HepG2 (cell line): ENCODE results near the gene MAEA. TPM values are rescaled to one million over a fixed set of nuclear protein-coding genes. Genes with fewer than 3 reads are reported as not detected.

Experiments used
- CCDC6 ChIP-seq: sonication (generic); formaldehyde crosslinking; IDR thresholded peaks from 2 replicates; pipeline ENCODE4 v1.8.1; 2022; ENCODE audit warnings: mild to moderate bottlenecking, missing genetic modification reagents, moderate library complexity
- CTCF ChIP-seq: sonication (generic); formaldehyde crosslinking; IDR thresholded peaks from 2 replicates; pipeline ENCODE4 v1.5.0; 2020; ENCODE audit warnings: mild to moderate bottlenecking, missing genetic modification reagents, moderate library complexity
- FLYWCH1 ChIP-seq: sonication (generic); formaldehyde crosslinking; IDR thresholded peaks from 2 replicates; pipeline ENCODE4 v1.8.1; 2023; ENCODE audit warnings: mild to moderate bottlenecking, missing genetic modification reagents
- KLF6 ChIP-seq: IDR thresholded peaks from 2 replicates; pipeline ENCODE4 v1.8.0; 2016; ENCODE audit warnings: missing biosample characterization, missing genetic modification reagents
- MXD3 ChIP-seq: IDR thresholded peaks from 2 replicates; pipeline ENCODE4 v1.6.1; 2016; ENCODE audit warnings: mild to moderate bottlenecking, missing biosample characterization, missing genetic modification reagents
- PLSCR1 ChIP-seq: sonication (generic); formaldehyde crosslinking; IDR thresholded peaks from 2 replicates; pipeline ENCODE4 v1.5.0; 2020; ENCODE audit warnings: missing genetic modification reagents, mild to moderate bottlenecking, borderline replicate concordance
- SP5 ChIP-seq: IDR thresholded peaks from 2 replicates; pipeline ENCODE4 v1.6.1; 2016; ENCODE audit warnings: low read depth, borderline replicate concordance
- THAP9 ChIP-seq: sonication (generic); formaldehyde crosslinking; IDR thresholded peaks from 2 replicates; pipeline ENCODE4; 2020; ENCODE audit warnings: missing genetic modification reagents, mild to moderate bottlenecking, borderline replicate concordance
- XBP1 ChIP-seq: sonication (generic); formaldehyde crosslinking; IDR thresholded peaks from 2 replicates; pipeline ENCODE4 v1.5.0; 2020; ENCODE audit warnings: missing genetic modification reagents
- ZFP36 ChIP-seq: fragments of 150-350 bp; IDR thresholded peaks from 2 replicates; pipeline ENCODE4 v1.6.1; 2018; ENCODE audit warnings: borderline replicate concordance, low read length, low read depth; ENCODE audit not compliant: partially characterized antibody
- ZNF513 ChIP-seq: sonication (generic); formaldehyde crosslinking; conservative IDR thresholded peaks from 2 replicates; pipeline ENCODE4 v1.5.0; 2020; ENCODE audit warnings: missing genetic modification reagents
- ZNF556 ChIP-seq: sonication (generic); formaldehyde crosslinking; IDR thresholded peaks from 2 replicates; pipeline ENCODE4 v1.4.0; 2020; ENCODE audit warnings: mild to moderate bottlenecking, missing genetic modification reagents, borderline replicate concordance
- ZNF724P ChIP-seq: sonication (generic); formaldehyde crosslinking; IDR thresholded peaks from 2 replicates; pipeline ENCODE4 v1.8.0; 2022; ENCODE audit warnings: missing genetic modification reagents, borderline replicate concordance
- ZNF776 ChIP-seq: sonication (generic); formaldehyde crosslinking; IDR thresholded peaks from 2 replicates; pipeline ENCODE4 v1.4.0; 2020; ENCODE audit warnings: mild to moderate bottlenecking, missing genetic modification reagents
- ZSCAN5A ChIP-seq: sonication (generic); formaldehyde crosslinking; IDR thresholded peaks from 2 replicates; pipeline ENCODE4 v1.8.0; 2022; ENCODE audit warnings: mild to moderate bottlenecking, missing genetic modification reagents, borderline replicate concordance
- ZXDC ChIP-seq: sonication (generic); formaldehyde crosslinking; IDR thresholded peaks from 2 replicates; pipeline ENCODE4 v1.5.0; 2020; ENCODE audit warnings: mild to moderate bottlenecking, missing genetic modification reagents
- polyA plus RNA-seq, 8 experiments: library from polyadenylated mRNA; depleted of rRNA in 3 of 8; stranded (reverse) in 7 of 8; unstranded in 1 of 8; fragments of >200 nt; fragmentation: Illumina TruSeq in 4 of 8; extraction: Trizol in 4 of 8; gene quantifications; 2 replicates each; pipeline versions ENCODE4 v1.2.1 to v1.2.3, GENCODE V29; 2011 to 2016; ENCODE audit warnings: low read depth in 4 of 8, missing spikeins in 1 of 8, mixed read lengths in 1 of 8; ENCODE audit not compliant: insufficient read depth in 1 of 8
- total RNA-seq, 5 experiments: library from RNA; depleted of rRNA; stranded (reverse); fragments of >200 nt; fragmentation: Illumina TruSeq; extraction: Trizol; gene quantifications; 2 replicates each; pipeline ENCODE4 v1.2.3, GENCODE V29; 2016; ENCODE audit warnings: low read depth in 1 of 5

Gene MAEA
- total and polyA plus RNA-seq, 2 of the 13 experiments (the other 11 are each of a cell fraction or from before 2014, with no cell fraction given) = 52.0 to 57.1 TPM

- TF ChIP-seq THAP9 (CRISPR knock-in tag) (no peak), FLYWCH1 (CRISPR knock-in tag) (0 out of 2 replicates have a peak, but pooled peaks have one; percentile 68), MXD3 (peak; percentile 34), PLSCR1 (no peak), SP5 (peak; percentile 21; the same call in 1 of the 2 replicates), ZFP36 (no peak), ZNF513 (CRISPR knock-in tag) (no peak), CTCF (CRISPR knock-in tag) (peak; percentile 9; the same call in 1 of the 2 replicates), ZSCAN5A (CRISPR knock-in tag) (no peak), ZNF776 (CRISPR knock-in tag) (peak; percentile 65; the same call in 1 of the 2 replicates), CCDC6 (CRISPR knock-in tag) (0 out of 2 replicates have a peak, but pooled peaks have one; percentile 19), ZNF724P (CRISPR knock-in tag) (peak; percentile 14; the same call in 1 of the 2 replicates), ZXDC (CRISPR knock-in tag) (peak; percentile 57; the same call in 1 of the 2 replicates), XBP1 (no peak), KLF6 (CRISPR knock-in tag) (0 out of 2 replicates have a peak, but pooled peaks have one; percentile 38), ZNF556 (CRISPR knock-in tag) (0 out of 2 replicates have a peak, but pooled peaks have one; percentile 33)
Observed at GRCh38 chr4:1249148-1249730, 40.5 kb upstream of the MAEA start (continued).
